GM18519 (cell line): ENCODE results near the gene DGCR6L.
"Not testable (repeated sequence)": the region's sequence is repeated elsewhere in the genome, so short reads cannot be mapped to it uniquely, and the experiment has no call there.

Experiments
- ATAC-seq: cut with Tn5 transposase; IDR thresholded peaks from one replicate; pipeline ENCODE4 v1.9.1; 2021; ENCODE audit warnings: mild to moderate bottlenecking, moderate library complexity; ENCODE audit not compliant: unreplicated experiment, low FRiP score

Gene DGCR6L

DNA sequence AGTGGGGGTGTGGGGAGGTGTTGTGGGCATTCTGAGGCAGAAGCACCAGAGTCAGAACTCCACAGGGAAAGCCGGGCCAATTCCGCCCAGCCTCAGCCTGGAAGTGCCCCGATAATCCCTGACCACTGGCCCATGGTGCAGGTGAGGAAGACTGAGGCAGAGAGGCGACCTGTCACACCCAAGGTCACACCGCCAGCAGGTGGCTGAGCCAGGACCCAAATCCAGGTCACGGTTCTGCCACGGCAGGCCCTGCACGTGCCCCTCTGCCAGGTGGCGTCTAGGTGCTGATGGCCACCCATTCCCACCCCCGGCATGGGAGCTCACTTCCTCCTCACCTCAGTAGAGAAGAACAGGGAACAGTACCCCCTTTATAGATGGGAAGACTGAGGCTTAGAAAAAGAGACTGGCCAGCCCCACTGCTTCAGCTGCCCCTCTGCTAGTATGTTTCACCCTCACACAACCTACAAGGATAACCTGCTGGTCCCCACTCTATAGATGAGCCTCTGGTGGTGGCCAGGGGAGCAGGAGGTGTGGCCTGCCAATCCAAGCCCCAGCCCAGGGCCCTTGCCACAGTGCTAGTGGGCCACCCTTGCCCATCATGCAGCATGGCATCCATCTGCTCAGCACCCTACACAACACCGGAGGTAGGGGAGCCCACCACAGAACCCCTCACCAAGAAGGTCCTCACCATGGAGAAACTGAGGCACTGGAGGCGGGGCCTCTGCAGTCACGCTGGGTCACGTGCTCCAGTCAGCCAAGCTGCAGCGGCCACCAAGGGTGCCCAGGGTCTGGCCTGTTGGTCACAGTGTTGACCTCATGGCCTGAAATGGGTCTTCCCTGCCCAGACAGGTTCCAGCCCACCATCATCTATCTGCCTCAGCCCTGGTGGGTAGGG, 53.8 kb downstream of the DGCR6L start:
- ATAC-seq, result not testable (repeated sequence)

DNA sequence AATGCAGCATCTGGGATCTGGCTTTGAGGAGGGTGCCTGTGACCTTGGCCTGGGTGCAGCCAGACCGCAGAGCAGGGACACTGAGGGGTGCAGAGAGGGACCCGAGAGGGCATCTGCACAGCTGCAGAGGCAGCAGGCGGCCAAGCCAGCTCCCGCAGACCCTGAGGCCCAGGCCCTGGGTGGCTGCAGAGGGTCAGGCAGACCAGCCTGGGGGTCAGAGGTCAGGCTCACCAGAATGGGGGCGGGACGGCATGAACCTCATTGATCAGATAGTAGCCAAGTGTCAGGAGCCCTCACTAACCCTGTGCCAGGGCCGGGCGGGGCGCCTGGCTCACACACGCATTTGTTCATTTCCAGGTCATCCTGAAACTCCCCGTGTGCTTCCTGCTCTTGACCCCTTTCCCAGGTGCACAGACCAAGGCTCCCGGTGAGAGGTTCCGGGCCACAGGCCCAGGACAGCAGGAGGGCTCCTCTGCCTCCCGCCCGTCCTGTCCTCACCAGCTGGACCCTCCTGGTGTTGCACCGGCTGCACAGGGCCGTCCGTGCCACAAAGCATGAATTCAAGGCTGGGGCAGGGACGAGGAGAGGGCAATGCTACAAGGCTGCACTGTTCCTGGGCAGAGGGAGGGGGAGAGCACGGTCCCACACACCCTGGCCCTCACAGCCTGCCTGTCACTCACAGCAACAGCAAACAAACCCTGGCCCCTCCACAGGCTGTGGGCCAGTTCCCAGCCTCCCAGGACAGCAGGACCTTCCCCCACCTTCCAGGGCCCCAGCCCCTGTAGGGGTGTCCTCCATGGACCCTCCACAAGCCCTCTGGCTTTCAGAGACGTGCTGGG, 55.0 kb downstream of the DGCR6L start:
- ATAC-seq, result no peak
